Activated T-cell treated with anti-CD3 and anti-CD28 coated beads for 48 hours (primary cell): ENCODE results near the gene CDK6.

ENCODE experiments used
- DNase-seq: peaks from one replicate; pipeline ENCODE4 v3.0.0-alpha.2; 2020; ENCODE audit warnings: low read depth

Gene CDK6

DNA sequence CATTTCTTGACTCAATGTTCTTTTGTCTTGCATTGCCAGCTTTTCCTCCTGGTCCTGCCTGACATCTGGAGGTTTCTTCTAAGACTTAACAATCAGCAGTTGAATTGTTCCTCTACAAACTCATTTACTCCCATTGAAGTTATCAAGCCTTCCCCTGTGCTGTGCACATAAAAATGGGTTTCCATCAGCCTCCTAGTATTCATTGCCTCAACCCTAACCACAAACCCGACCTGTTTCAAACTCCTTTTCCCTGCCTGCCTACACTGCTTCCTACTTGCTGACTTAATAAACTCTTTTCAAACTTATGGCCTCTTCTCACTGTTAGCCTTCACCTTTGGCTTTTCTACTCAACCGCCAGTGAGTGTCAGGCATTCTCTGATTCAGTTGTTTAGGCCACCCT, 9.4 kb upstream of the CDK6 start:
- no peak for DNase-seq

DNA sequence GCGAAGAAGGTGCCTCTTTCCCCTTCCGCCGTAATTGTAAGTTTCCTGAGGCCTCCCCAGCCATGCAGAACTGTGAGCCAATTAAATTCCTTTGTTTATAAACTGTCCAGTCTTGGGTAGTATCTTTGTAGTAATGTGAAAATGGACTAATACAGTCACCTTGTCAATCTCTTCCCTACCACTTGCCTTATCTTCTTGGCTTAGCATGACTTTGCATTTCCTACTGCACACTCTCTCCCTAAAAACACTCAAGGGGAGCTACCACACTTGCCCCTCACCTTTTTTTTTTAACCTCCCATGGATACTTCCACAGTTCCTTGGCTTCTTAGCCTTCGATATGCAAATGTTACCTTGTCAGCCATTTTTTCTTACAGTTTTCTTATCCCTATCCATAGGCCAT, 7.4 kb upstream of the CDK6 start:
- DNase-seq: no peak

DNA sequence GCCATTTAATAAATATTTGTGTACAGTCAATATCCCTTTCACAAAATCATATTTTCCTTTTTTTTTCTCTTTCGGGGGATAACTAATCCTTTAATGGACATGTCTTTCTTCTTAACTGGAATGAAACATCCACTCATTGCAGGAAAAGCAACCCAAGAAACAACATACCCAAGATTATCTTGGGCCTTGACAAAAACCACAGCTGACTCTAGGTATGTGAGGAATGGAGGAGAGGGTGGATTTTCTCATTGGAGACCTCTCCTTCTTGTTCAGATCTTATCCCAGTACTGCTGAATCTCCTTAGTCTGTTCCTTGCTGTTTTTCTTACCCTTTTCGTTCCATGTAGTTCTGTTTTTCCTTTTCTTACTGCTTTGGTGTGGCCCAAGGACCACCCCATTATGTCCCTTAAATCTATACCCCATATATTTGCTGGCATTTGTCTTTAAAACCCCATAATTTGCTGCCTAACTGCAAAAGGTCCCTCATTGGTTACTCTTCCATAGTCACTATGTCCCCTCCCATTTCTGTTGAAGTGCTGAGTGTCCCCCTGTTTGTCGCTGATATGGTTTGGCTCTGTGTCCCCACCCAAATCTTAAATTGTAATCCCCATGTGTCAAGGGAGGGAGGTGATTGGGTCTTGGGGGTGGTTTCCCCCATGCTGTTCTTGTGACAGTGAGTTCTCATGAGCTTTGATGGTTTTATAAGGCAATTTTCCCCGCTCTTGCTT, 6.8 kb upstream of the CDK6 start:
- DNase-seq: no peak

DNA sequence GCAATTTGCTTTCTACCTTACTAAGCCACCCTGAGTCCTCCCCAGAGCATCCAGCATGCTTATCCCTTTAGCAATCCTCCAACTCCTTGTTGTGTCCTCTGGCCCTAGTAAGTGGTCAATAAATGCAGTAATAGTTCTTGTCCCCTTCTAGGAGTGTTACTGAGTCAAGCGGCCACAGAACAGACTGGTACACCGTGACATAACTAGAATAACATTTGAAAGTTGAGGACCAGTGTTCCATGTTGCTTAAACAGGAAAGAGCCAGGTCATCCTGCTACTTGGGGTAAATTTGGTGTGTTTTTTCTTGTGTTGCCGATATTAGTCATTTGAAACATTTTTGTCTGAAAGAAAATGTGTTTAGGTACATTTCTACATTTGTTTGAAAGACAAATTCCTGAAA, 4.8 kb upstream of the CDK6 start:
- no peak for DNase-seq

DNA sequence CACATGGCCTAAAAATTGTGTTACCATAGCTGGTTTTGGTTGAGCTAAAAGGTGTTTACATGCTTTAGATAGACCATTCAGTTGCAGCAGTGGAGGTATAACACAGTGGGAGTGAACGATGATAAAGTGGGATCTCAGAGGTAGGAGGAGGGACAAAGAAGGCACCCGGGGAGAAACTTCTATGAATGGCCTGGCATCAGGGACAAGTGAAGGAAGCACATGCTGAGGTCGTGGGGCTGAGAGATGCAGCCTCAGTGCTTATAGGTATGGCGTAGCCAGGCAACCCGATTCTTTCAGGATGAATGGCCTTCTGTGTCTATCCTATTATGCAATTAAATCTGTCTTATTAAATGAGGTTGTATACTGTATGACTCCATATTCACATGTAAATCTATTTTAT, 3.9 kb upstream of the CDK6 start:
- DNase-seq: no peak

DNA sequence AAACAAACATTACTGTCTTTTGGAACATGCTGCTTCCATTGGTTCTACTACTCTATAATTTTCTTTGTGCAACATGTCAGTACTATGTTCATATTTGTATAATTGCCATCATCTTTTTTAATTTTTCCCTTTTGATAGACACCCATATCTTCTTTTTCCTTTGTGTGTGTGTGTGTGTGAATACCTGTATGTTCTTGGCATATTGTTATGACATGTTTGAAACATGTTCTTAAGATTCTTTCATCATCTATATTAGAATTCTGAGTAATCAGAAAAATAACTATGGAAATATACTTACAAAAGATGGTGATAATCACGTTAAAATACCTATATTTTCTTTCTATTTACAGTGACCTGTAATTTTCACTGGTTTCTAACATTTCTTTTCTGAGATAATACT, 3.5 kb upstream of the CDK6 start:
- no peak for DNase-seq

DNA sequence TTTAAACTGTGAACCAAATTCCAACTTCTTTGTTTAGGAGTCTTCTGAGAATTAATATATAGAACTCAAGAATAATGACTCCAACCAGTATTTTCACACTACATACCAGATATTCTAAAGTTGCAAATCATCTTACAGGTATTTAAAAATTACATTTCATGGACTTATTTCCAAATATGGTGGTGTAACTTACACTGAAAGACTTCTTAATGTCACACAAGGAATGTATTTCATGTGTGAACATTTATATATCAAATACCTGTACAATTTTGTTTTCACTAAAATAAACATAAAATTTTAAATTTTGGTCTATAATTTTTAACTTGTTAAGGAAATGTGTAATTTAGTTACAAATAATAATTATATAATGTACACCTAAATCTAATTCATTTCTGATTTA, 2.6 kb upstream of the CDK6 start:
- no peak for DNase-seq

DNA sequence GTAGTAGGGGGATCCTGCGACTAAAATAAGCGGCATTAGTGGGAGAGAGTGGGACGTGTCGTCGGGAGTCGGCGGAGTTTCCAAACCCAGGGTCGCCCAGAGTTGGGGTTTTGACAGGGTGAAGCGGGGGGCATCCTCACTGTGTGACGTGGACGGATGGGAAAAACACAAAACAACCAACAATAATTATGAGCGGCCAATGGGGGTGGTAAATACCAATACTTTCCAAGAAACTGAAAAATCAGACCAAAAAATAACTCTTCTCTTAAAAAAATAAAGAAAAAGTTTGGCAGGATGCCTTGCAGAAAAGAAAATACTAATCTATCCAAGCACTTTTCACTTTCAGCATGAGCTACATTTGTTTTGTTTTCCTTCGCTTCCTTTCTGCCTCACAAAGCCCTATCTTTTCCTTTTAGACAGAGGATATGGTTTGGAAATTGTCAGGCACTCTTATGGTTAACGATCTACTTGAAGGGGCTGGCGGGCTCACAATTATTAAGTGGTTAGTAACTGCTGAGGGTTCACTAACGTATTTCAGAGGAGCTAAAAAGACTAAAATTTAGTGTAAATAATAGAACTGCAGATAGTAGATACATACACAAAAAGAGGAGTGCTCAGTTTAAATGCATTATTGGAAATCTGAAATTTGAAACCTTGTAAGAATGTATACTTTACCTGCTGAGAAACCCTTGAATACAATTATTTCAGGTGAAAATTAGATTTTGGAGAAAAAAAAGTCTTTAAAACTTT, 802 bp upstream of the CDK6 start:
- DNase-seq: no peak

DNA sequence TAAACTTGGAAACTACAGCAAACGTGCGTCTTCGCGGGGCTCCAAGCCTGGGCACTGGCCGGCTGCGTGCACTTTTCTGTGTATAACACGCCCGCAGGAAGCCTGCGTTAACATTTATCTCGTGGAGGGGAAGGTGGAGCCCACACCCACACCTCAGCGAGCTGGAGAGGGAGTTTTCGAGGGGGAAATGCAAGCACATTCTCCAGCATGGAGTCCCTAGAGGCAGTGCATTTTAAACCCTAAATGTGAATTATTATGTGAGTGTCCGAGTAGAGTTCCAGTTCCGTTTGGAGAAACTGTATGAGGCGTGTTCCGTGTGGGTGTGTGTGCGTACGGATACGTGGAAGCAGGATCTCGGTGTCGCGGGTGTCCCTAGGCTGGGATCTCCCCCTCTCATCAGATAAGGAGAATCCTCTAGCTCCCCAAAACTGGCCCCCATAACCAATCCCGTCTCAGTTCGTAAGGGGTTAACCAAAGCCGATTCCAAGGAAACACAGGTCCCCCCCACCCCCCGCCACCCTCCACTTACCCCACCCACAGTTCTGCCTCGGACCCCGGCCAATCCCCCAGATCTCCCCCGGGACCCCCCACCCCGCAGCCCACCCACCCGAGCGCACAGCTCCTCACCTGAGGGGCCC, 403 bp downstream of the CDK6 start:
- peak; percentile 35 for DNase-seq

DNA sequence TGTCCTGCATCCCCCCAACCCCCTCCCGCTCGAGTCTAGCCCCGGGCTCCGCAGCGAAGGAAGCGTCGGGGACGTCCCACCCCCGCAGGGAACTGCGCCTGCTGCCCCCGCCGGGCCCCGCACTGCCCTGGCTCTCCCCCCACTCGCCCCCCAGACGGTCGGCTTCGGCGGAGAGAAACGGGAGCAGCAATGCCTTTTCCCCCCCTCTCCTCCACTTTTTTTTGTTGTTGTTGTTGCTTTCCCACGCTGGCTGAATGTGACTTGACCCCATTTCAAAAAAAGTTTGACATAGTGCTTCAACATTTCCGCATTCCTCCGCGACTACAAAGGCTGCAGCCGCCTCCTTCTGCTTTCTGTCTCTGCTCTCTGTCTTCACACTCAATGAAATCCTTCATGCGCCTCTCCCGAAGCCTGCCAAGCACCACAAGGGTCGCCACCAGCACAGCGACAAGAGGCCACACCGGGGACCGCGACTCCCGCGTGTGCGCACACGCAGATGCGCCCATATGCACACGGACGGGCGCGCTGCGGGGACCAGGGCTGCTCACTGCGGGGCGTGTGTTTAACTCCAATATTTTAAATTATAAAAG, 1.0 kb downstream of the CDK6 start:
- peak; percentile 55 for DNase-seq

DNA sequence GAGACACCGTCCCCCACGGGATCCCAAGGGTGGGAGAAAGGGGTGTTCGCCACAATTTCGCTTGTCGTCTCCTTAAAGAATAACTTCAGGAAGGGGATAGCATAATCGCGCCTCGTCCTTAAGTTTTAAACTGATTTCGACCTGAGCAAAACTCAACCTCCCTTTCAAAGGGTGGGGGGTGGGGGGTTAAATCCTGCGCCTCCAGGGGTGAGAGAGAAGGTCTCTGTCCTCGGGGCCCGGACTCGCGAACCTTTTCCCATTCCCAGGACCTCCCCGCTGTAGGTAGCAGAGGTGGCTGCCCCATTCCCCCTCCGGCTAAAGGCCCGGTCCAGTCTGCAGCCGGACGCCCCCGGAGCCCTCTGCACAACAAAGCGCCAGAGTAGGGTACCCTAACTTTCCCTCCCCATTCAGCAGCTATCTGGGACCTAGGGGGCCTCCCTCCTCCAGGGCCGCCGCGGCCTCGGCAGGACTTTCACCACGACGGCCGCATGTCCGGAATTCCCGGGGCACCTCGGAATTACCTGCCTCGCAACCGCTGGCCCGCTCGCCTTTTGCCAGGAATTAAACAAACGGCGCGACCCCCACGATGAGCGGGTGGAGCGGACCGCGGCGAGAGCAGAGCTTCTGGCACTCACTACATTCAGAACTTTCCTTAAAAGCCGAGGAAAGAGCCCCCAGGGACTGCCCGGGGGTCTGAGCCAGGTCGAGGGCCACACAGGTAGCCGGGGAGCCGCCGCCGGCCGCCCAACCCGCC, 1.7 kb downstream of the CDK6 start:
- DNase-seq: no peak

DNA sequence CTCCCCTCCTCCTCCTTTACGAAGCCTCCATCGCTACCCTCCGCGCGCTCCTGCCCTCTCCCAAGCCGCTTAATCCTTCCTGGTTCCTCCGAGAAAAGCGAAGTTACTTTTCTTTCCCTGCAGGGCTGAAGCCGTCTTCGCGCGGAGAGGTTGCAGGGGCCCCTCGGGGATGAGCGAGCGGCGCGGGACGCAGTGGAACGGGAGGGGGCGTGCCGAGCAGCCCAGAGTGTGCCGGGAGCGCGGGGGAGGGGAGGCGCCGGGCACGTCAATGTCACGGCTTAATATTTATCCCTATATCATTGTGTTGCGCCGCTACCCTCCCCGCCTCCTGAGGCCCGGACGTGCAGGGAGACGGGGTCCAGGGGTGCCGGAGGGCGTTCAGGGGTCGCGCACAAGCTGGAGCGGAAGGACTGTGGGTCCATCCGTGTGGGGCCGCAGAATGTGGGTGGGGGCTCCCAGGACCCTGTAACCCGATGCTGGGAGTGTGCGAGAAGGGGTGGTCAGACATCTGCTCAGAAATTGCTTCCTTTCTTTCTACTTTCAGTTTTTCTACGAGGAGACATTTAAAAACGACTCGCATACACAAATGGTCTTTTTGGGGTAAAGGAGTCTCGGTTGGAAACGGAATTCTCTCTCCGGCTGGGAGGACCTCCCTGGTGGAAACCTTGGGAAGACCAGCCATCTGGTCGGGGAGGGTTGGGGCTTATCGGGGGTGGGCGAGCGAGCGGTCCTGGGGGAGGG, 2.4 kb downstream of the CDK6 start:
- peak; percentile 85 for DNase-seq

DNA sequence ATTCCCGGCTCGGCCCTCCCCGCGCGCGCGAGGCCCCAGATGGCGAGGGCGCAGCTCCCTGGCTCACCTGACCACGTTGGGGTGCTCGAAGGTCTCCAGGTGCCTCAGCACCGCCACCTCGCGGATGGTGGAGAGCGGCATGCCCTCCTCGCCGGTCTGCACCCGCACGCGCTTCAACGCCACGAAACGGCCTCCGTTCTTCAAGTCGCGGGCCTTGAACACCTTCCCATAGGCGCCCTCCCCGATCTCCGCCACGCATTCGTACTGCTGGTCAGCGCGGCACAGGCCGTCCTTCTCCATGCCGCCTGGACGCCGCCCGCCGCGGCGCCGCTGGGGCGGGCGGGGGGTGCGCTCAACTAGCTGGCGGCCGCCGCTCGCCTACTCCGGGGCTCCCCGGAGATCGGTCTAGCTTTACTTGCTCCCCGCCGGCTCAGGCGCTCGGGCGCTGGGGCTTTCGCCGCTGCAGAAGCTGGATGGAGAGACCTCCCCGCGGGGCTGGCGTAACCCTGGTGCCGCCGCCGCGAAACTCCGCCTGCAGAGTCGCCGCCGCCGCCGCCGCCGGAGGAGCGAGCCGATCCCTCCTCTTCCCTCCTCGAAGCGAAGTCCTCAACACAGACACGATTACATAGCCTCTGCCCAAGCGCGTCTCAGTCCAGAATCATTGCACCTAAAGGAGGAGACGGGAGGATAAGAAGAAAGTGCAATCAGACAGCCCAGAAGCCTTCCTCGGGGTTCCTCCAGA, 3.2 kb downstream of the CDK6 start:
- DNase-seq: peak; percentile 86

DNA sequence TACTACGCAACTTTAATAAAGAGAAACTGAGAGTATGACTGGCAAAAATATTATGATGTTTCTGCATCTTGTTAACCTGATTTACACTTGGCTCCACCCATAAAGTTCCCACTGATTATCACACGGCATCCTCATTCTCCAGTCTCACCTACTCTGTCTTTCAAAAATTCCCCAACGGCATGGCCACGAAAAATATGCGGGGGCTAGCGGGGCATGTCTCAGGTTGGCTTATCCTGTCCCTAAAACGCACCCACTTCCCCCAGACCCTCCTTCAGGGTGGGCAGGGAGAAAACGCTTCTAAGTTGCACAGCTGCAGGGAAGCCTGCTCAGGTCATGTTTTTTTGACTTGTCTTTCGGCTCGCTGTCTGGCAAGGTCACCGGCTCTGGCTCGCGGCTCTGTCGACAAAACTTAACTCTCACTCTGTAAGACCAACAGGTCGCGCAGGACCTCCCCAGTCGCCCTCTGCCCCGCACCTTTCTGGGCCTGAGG, 3.8 kb downstream of the CDK6 start:
- DNase-seq: no peak

DNA sequence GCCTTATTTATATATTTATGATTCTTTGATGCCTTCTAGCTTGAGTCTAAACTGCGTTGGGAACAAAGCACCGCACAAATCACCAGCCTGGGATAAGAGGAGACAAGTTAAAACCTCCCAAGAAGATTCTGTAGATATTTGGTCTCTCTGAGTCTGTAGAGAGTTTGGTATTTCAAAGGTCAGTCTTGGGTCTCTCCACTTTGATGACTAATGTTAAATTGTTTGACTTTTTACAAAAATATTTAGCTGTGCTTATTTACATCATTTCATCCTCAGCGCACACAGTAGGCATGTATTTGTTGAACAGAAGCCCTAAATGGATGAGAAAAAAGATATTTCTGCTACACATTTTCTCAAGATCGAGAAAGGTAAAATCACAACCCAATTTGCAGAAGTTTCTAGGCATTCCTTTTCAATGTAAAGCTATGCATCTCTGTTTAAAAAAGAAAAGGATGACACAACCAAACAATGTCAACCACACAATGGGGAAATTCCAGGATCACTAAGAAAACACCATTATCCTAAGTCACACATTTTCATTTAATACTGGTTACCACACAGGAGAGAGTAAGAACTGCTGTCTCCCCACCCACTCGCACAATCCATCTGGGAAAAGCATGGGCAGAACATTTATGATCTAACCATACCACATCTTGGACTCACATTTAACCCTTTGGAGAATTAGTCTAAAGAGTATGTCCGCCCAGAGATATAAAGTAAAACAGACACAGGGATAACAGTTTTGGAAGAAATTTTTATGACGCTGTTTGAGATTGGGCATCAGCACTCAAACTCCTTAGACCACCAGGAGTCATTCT, 4.4 kb downstream of the CDK6 start:
- no peak for DNase-seq

DNA sequence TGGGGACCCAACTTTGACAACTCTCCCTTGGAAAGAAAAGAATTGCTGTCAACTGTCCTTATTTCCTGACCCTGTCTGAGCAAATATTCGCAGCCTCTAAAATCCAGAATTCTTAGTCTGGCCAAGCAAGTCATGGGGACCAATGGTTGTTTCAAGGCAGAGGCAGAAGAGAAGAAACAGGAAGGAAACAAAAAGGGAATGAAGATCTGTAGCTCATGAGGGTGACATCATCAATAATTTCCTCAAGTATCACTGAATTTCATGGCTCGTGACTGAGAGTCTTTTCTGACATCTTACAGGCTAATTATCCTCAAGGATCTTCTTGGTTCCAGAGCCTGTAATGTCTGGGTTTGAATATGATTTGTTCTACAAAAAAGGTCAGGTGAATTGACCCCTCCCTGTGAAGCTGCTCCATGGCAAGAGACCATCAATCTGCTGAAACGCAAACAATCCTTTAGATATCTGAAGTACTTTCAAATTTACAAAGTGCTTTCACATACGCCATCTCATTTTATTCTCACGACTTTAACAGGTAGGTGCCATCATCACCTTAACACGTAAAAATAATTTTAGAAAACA, 5.8 kb downstream of the CDK6 start:
- DNase-seq: no peak

DNA sequence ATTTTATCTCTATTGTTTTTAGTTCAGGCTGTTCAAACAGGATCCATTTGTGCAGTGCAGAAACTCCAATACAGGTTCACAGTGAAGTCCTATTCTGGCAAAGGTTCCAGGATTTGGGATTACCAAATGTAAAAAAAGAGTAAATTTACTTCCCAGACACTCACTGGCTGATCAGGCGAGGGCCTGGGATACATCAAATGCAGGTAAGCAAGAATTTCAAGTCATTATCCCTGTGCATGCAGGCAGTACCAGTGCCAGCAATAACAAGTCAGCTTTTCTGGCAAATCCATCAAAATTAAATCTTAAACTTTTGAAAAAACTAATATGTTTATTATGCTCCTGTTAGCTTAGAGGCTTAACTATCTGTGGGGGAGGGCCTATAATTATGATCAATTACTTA, 6.3 kb downstream of the CDK6 start:
- DNase-seq: no peak

DNA sequence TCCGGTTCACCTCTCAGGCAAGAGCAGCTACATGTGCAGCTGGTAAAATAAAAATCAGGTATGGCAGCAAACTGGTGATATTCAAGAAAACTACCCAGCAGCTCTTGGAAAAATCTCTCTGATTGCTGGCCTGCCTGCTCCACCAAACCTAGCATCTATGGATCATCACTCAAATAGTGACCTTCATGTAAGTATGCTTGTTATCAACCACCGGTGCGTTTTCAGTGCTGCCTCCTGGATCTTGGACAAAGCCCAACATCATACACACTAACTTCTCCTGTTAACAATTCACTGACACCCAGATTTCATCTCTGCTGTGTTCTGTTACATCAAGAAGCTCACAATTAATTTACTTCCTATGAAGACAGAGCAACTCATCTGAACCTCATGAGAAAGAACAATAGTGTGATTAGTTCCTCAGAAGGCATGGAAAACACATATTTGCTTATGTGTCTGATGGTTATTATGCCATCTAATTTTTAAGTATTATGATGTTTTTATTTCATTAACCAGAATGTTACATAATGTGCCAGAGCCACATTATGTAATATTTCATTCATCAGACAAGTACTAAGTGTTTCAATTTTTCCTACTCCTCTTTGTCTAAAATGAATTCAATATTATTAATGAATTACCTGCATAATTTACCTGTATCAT, 8.8 kb downstream of the CDK6 start:
- DNase-seq: no peak
